ENCODE results near the gene UBL4B.

DNA sequence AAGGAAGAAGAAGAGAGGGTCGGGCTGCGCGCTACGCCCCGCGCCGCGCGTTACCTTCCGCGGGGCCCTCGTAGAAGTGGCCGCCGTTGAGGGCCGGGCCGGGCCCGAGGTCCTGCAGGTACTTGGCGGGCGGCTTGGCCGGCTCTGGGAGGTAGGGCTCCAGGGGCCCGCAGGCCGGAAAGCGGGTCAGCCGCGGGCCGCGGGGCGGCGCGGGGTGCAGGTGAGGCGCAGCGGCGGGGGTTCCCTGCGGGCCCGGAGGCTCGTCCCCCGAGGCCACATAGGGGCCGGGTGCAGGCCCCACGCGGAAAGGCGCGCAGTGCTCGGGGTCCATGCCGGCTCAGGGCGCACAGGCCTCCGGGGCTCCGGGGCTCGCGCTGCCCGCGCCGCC, 42.0 kb upstream of the UBL4B start:
- TF ChIP-seq CTCF (IDR thresholded peaks at IDR 0.05): no peak
- no peak for TF ChIP-seq EP300 (IDR thresholded peaks at IDR 0.05)
- TF ChIP-seq POLR2A (IDR thresholded peaks at IDR 0.05): no peak
- TF ChIP-seq POLR2AphosphoS5 (IDR thresholded peaks at IDR 0.05): no peak

Measured in stomach (tissue), 4 donors.